ENCODE results near the gene SERPINB1.
"Not testable (repeated sequence)": the region's sequence is repeated elsewhere in the genome, so short reads cannot be mapped to it uniquely, and the experiment has no call there.

Gene SERPINB1

GRCh38 chr6:2865694-2866151 is 24.1 kb upstream of the SERPINB1 start:
- DNase-seq = no peak

- no peak for DNase-seq
These were observed 23.6 kb upstream of the SERPINB1 start for GRCh38 chr6:2865270-2865669.

GRCh38 chr6:2863901-2864300 is 22.2 kb upstream of the SERPINB1 start:
- no peak for DNase-seq

- DNase-seq = peak; percentile 42
These were observed 21.1 kb upstream of the SERPINB1 start for GRCh38 chr6:2862712-2863181.

GRCh38 chr6:2861822-2862164 is 20.1 kb upstream of the SERPINB1 start:
- no peak for DNase-seq

- DNase-seq = no peak
These were observed 19.6 kb upstream of the SERPINB1 start for GRCh38 chr6:2861060-2861821.

GRCh38 chr6:2860706-2861059 is 19.0 kb upstream of the SERPINB1 start:
- DNase-seq = not testable (repeated sequence)

GRCh38 chr6:2859798-2860705 is 18.4 kb upstream of the SERPINB1 start:
- not testable (repeated sequence) for DNase-seq

GRCh38 chr6:2859185-2859700 is 17.6 kb upstream of the SERPINB1 start:
- DNase-seq = no peak

GRCh38 chr6:2857580-2858337 is 16.1 kb upstream of the SERPINB1 start:
- DNase-seq = peak; percentile 83

- DNase-seq = no peak
These were observed 15.5 kb upstream of the SERPINB1 start for GRCh38 chr6:2857185-2857579.

- DNase-seq = no peak
These were observed 13.4 kb upstream of the SERPINB1 start for GRCh38 chr6:2855061-2855519.

GRCh38 chr6:2854396-2854982 is 12.8 kb upstream of the SERPINB1 start:
- DNase-seq = no peak

- peak; percentile 71 for DNase-seq
These were observed 12.2 kb upstream of the SERPINB1 start for GRCh38 chr6:2853769-2854395.

GRCh38 chr6:2853378-2853768 is 11.7 kb upstream of the SERPINB1 start:
- not testable (repeated sequence) for DNase-seq

GRCh38 chr6:2852921-2853322 is 11.3 kb upstream of the SERPINB1 start:
- no peak for DNase-seq

GRCh38 chr6:2852514-2852855 is 10.8 kb upstream of the SERPINB1 start:
- DNase-seq = no peak

GRCh38 chr6:2851727-2852513 is 10.3 kb upstream of the SERPINB1 start:
- DNase-seq = no peak

- DNase-seq = peak; percentile 37
These were observed 9.0 kb upstream of the SERPINB1 start for GRCh38 chr6:2850538-2851113.

- DNase-seq = no peak
These were observed 7.2 kb upstream of the SERPINB1 start for GRCh38 chr6:2848851-2849250.

GRCh38 chr6:2845880-2846208 is 4.2 kb upstream of the SERPINB1 start:
- DNase-seq = no peak
